ENCODE measurements around the gene HECTD4.
A peak's percentile ranks its signal among the peaks of the same experiment; 100 is the strongest.
"Not testable (repeated sequence)": the region's sequence is repeated elsewhere in the genome, so short reads cannot be mapped to it uniquely, and the experiment has no call there.

HECTD4 gene

DNA sequence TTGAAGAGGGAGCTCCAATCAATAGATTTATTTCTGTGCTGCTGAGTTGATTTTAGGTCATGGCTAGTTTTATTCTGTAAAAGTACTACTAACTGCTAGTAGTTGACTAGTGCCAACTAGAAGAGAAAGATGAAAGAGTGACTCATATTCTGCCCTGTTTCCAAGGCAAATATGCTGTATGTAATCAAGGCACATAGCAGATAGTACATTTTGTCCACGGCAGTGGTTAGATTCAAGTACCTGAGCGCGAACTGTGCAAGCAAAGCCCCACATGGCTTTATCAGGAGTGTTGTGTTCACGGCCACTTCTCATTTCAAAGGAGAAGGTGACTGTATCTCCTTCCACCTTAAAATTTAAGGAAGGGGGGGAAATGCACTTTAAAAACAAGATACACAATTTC, 130.0 kb downstream of the HECTD4 start:
- DNase-seq = peak; percentile 84

DNA sequence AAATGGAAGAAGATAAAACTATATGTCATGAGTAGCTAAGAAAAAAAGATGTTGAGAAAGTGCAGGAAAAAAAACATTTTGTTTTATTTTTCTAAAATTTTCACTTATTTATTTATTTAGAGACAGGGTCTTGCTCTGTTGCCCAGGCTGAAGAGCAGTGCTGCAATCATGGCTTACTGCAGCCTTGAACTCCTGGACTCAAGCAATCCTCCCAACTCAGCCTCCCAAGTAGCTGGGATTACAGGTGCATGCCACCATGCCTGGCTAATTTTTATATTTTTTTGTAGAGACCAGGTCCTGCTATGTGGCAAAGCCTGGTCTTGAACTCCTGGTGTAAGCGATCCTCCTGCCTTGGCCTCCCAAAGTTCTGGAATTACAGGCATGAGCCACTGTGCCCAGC, 137.3 kb downstream of the HECTD4 start:
- DNase-seq = not testable (repeated sequence)

DNA sequence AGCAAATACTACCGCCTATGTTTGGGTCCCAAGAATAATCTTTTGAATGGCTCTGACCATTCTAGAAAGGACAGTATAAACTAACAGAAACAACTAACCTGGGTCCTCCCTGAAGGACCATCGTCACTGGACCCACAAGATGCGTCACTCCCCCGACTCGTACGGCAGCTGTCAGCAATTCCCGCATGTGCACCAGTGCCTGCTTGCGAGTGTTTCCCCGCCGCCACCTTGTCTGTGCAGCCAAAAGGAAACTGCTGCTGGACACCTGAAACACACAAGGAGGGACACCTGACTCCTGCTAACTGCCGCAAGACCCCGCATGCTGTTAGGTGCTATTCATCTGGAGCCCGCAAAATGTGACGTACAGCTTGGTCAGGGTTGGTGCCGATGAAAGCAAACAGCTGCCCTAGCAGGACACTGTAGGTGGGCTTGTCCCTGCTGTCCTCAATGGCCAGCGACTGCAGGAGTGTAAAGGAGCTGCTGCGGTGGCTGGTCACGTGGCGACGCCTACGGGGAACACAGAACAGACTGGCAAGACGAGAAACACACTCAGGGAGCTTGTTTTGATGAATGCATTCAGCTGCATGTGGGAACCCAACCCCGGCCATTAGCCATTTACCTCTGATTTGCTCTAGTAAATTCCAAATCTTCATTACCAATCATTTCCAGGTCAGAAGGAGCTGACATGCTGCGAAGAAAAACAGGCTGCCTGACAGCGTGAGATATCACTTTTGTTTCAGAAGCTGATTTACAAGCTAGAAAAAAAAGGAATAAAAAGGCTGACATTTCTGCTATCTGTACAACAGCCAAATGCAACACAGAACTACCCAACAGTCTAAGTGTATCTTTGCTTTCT, 138.7 kb downstream of the HECTD4 start:
- DNase-seq = no peak

DNA sequence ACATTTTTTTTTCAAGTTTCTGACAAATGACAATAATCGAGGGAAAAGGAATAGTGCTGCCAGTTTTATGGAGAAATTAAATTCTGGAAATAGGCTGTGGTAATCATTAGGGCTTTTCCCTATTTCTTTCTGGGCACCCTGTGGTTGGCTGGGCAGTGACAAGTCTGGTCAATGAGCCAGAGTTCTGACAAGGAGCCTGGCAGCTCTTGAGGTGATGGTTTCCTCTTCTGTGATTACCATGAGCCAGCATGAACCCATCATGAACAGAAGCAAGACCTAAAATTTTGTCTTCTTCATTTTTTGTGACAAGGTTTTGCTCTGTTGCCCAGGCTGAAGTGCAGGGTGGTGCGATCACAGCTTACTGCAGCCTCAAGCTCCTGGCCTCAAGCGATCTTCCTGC, 141.1 kb downstream of the HECTD4 start:
- DNase-seq = no peak

DNA sequence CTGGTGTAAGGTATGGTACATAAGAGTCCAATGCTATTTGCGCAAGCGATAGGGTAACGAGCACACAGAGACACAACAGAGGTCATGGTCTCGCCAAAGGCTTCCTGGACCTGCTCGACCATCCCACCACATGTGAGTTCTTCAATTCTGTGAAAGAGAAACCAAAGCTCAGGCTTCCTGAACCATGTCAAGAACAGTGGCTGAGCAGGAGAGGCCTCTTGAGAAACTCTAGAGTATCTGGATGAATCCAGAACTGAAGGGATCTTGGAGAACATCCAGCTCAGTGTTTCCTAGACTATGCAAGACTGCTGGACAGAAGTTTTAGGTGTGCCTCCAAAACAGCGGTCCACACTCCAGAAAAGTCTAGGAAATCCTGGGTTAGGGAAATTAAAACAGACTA, 142.3 kb downstream of the HECTD4 start:
- DNase-seq = peak; percentile 23

DNA sequence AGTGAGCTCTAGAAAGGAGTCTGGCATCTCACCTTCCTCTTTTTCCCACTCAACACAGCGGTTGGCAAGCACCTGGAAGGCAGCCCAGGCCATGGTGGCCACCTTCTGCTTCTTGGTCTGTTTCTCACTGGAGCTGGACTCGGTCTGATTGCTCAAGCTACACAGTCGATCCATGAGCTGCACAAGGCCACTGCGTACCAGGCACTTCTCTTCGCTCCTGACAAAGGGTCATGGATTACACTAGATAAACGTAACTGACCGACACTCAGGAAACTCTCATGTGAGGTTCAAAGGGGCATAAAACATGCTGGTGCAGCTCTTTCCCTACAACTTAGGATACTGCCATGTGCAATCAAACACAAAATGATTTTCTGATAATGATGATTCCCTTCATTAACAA, 143.2 kb downstream of the HECTD4 start:
- DNase-seq = no peak

DNA sequence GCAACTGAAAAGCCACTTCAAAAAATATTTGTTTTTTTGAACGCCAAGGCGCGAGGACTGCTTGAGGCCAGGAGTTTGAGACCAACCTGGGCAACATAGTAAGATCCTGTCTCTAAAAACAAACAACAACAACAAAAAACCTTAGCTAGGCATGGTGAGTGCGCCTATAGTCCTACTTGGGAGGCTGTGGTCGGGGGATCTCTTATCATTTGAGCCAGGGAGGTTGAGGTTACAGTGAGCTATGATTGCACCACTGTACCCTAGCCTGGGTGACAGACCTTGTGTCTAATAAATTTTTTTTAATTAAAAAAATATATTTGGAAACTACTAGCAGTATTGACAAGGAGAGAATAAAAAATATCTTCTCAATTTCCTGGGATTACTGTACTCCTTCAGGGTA, 143.8 kb downstream of the HECTD4 start:
- no peak for DNase-seq

DNA sequence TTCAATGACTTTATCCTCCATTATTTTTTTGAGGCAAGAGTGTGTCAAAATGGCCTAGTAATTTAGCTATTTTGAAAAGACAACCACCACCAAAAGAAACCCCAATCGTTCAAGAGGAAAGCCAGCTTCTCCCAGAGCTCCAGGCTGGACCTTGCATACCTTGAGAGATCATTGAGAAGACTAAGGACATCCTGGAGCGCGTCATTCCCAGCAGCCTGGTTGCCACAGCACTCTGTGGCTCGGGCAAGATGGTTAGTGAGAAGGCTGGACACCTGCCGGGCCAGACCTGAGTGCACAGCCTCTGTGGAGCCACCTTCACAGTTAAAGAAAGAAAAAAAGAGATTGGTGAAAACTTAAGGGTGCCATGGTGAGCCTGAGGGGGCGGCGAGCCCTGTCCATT, 145.4 kb downstream of the HECTD4 start:
- DNase-seq = no peak

DNA sequence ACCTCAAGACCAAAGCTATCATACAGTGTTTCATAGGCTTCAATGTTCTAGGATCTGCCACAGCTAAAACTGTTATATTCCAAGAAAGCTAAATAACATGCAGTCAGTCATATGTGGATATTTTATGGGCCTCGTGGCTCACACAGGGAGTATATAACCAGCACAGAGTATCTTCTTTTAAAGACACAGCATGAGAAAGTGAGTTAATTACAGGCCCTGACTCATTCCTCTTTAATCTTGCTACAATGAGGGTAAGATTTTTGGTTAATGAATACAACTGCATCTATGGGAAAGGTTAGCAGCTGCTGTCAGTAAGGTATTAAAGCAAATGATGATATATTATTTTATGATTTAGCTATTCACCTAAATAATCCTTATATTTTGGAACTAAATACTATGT, 145.8 kb downstream of the HECTD4 start:
- no peak for DNase-seq

DNA sequence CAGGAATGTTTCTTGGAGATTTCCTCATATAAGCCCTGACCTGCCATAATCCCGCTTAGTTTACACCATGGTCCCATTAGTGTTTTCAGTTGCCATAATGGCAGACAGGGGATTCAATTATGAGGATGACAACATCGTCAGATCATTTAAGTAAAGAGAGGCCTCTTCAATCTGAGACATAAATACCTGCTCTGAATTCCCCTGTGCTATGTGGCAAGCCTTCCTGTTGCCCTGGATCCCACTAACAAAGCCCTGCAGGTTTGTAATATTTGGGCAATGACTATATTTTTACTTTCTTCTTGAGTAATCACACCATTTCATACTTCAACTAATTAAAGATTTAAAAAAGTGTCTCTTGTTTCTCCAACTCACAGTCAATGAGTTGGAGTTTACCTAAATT, 147.9 kb downstream of the HECTD4 start:
- no peak for DNase-seq

DNA sequence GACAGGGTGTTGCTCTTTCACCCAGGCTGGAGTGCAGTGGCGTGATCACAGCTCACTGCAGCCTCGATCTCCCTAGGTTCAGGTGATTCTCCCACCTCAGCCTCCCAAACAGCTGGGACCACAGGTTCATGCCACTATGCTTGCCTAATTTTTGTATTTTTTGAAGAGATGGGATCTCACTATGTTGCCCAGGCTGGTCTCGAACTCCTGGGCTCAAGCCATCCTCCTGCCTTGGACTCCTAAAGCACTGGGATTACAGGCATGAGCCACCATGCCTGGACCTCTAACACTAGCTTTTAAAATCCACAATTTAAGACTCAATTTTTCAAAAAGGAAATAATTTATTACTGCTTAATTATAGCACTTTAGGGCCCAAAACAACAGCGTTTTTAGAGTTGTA, 149.0 kb downstream of the HECTD4 start:
- DNase-seq = no peak

DNA sequence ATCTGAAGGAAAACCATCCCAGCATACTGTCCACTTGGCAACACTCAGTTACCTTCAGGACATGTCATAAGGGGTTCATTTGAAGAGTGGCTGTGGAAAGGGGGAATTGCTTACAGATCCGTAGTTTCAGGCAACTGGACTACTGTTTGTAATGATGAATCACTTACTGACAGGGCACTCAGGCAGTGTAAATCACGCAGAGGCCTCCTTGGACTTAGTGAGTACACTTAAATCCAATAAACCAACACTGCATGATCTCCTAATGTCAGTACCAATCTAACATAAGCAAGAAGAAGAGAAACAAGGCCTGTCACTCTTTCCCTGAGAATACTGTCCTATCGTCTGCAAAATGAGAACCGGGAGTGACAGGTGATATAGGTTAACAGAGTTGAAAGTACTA, 152.1 kb downstream of the HECTD4 start:
- DNase-seq = no peak

DNA sequence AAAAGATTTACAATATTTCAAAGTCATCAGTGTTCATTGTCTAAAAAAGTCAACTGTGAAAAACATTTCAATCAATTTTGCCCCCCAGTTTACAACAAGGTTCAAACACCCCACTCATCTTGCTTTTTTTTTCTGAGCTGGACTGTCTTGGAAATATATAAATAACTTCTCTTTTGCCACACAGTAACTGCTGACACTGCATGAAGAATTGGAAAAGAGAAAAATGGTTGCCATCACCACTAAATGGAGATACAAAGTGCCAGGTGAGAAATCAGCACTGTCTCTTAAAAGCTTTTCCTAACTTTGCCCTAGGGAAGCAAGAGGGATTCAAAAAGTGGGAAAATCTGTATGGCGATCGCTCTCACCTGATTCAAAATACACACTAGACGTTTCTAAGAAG, 155.5 kb downstream of the HECTD4 start:
- no peak for DNase-seq

DNA sequence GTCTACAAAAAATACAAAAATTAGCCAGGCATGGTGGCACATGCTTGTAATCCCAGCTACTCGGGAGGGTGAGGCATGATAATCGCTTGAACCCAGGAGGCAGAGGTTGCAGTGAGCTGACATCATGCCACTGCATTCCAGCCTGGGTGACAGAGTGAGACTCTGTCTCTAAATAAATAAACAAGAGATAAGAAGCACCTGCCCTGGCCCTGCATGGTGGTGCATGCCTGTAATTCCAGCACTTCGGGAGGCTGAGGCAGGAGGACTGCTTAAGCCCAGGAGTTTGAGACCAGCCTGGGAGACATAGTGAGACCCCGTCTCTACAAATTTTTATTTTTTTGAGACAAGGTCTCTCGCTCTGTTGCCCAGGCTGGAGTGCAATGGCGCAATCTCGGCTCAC, 161.6 kb downstream of the HECTD4 start:
- peak; percentile 19 for DNase-seq

DNA sequence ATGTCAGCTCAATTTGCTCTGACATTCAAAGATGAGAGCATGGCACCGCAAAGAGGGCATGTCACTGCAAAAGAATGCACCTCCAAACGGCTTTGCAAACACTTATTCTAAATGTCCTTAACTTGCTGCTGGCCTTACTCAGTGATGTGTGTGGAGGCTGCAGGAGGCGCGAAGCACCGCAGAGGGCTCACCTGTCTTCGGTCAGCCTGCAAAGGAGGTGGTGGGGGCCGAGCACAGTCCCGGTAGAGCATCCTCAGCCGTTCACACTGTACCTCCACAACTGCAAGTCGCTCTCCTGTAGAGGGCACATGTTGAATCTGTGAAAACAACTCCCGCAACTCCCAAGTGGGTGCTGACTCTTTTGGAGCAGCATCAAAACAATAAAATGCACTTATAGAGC, 163.0 kb downstream of the HECTD4 start:
- no peak for DNase-seq

DNA sequence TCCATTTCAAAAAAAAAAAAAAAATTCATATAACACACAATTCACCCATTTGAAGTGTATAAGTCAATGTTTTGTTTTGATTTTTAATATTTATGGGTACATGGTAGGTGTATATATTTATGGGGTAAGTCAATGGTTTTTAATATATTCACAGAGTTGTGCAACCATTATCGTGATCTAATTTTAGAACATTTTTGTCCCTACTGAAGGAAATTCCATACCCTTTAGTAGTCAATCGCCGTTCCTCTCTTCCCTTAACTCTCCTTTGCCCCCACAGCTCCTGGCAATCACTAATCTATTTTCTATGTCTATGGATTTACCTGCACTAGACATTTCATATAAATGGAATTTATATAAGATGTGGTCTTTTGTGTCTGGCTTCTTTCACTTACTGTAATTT, 164.1 kb downstream of the HECTD4 start:
- no peak for DNase-seq

DNA sequence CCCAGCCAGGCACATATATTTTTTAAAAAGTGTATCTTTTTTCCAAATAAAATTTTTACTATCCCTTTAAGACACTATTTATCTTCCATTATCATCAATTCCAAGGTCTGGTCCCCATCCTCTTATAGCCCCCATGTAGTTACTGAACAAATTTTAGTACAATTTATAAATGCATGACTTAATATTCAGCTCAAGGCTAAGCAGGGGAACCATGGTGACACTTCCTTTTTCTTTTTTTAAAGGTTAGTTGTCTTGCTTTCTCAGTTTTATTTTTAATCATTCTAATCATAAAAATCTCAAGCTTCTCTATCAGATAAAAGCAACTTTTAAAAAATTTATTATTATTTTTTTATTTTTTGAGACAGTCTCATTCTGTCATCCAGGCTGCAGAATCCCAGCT, 164.6 kb downstream of the HECTD4 start:
- no peak for DNase-seq

DNA sequence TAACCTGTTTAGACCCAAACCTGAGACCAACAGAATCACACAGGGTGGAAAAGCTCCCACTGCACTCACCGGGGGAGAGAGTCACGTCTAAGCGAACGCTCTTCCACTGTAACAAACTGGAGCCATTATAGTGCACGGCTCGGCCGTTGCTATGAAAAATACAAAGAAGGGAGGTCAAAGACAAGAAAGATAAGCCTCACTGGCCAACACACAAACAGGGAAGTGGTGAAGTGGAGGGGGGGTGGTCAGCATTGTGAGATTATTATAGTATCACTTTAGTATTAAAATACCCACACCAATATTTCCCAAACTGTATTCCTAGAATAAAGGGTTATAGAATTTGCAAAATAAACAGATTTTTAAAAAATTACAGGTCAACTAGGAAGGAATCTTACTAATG, 166.0 kb downstream of the HECTD4 start:
- no peak for DNase-seq

DNA sequence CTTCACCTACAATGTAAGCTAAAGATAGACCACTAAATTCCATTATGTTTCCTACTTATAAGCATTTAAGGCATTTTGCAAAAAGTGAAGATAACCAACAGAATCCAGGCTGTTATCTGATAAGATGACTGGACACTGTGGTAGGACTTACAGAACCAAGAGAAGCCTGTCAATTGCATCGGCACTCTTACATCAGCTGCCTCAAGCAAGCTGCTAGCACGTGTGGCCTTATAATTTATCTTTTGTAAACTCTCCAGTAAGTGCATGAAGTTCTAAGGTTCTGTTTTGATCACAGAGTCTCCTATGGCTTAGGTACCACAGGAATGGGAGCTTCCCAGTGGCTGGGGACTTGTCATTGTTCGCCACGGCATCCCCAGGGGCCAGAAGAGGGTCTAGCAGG, 168.2 kb downstream of the HECTD4 start:
- no peak for DNase-seq

DNA sequence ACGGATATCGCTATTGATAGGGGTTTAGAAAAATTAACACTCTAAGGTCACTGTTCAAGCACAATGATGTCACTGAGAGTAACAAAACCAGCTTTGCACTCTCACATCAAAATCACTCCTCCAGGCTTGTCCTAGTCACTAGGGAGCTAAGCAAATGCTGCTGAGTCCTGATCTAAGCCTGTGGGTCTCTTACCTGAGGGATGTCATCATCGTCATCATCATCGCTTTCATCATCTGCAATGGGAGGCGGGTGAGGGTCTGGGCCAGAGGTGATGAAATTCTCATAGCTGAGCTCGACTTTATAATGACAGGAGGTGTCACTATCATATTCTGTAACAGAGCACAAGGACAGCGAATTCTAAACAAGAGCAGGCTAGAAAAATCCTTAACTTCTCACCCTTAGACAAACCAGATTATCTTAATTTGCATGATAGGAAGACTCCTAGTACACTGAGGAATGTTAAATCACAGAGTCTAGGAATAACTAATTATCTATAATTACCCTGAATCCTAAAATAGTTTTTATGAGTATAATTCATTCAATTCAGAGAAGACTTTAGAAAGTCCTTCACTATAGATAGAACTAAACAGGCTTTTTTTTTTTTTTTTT, 173.8 kb downstream of the HECTD4 start:
- DNase-seq = no peak

DNA sequence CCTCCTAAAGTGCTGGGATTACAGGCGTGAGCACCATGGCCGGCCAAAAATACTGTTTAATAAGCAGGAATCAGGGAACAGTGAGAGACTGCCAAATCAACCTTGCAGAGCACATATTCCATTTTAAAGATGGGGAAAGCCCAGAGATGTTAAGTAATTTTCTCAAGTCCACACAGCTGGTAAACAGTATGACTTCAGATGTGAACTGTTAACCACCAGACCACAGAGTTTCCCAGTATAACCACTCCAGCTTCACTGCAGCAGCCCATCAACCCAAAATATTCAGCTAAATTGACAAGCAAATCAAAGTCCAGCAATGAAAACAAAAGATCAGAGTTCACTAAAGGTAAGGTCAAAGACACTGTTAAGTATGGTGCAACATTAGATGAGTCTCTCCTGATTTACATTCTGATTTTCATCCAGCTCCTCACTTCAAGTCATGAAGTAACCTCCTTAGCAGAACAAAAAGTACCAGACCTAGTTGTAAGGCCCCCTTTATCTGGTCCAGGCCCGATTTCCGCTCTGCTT, 174.8 kb downstream of the HECTD4 start:
- no peak for DNase-seq

DNA sequence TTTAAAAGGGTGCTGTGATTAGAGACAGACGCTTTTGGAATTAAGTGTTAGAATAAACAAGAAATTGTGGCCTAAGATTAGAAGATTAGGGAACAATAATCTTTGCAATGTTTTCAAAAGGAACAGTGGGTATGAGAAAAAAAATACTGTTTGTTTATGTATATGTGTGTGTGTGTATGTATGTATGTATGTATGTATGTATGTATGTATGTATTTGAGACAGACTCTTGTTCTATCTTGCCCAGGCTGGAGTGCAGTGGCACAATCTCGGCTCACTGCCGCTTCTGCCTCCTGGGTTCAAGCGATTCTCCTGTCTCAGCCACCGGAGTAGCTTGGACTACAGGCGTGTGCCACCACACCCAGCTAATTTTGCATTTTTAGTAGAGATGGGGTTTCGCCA, 175.3 kb downstream of the HECTD4 start:
- no peak for DNase-seq

DNA sequence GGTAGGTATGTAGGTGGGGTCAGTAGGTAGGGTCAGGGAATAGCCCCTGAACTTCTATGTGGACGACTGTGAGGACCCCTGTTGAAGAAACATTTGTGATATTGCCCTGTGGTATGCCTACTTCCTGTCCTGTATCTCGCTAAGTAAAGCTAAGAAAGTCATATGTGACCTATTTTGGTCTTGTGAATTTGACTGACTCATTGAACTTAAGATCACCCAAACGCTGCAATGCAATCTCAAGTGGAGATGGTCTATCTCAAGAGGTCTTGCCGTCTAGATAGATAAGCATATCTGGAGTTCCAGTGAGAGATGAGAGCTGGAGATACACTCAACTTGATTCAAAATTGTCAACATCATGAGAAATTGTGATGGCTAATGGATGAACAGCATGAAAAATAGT, 183.1 kb downstream of the HECTD4 start:
- no peak for DNase-seq

DNA sequence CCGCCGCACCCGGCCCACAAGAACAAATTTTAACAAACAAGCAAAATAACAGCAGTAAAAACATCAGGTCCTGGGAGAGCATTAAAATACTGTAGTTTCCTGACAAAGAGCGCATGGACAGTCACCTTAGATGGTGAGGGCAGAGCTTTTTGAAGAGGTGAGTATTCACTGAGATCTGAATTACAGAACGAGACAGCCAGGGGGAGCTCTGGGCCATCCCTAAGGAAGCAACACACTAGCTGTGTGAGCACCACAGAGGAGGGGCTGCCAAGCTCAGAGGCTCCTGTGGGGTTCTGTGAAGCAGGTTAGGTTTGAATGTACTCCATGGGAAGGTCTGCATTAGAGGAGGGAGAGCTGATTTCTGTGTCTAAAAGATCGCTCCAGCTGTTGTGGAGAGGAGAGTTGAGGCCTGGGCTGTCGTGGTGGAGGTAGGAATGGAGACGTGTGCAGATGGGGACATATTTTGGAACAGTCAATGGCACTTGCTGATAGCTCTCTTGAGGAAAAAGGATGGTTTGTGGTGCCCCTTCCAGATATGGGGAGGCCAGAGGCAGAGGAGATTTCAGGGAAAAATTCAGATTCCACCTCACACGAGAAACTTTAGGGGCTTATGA, 184.0 kb downstream of the HECTD4 start:
- DNase-seq = peak; percentile 85
